HG03135 (cell line): ENCODE data around the gene TEAD4.

Experiments
- ATAC-seq: cut with Tn5 transposase; IDR thresholded peaks from one replicate; pipeline ENCODE4 v1.9.1; 2021; ENCODE audit warnings: mild to moderate bottlenecking, moderate library complexity; ENCODE audit not compliant: unreplicated experiment

Gene TEAD4

DNA sequence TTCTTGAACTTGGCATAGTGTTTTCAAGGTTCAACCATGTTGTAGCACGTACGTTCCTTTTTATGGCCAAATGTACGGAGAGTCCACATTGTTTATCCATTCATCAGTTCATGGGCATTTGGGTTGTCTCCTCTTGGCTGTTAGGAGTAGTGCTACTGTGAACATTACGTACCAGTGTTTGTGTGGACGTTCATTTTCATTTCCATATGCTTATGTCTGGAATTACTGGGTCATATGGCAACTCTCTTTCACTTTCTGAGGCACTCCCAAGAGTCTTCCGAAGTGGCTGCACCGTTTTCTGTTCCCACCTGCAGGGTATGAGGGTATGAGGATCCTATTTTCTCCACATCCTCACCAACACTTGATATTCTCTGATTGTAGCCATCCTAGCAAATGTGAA lies 68.9 kb downstream of the TEAD4 start:
- no peak for ATAC-seq

DNA sequence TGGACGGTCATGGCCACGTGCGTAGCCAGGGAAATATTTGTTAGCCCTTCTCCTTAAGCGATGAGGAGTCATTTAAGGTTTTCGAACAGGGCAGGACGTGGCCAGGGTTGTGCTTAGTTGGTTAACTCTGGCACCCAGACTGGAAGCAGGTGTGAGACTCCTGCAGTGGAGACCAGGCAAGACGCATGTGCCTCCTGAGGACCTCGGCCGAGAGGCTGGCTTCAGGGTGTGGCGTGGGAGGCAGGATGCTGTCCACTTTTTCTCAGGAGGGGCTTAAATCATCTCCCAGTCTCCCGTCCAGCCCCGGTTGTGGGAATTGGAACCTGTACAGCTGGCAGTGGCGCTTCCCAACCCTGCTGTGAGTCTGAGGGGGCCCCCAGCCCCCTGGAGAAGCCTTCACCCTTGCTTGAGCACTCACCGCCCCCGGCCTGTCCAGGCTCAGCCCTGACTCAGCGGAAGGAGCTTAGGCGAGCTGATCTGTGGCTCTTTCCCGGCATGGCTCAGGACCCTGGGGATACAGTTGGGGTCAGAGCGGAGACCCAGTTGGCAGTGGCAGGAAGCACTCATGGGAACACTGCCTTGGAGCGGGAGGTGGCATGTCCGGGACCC lies 71.7 kb downstream of the TEAD4 start:
- ATAC-seq, result no peak

DNA sequence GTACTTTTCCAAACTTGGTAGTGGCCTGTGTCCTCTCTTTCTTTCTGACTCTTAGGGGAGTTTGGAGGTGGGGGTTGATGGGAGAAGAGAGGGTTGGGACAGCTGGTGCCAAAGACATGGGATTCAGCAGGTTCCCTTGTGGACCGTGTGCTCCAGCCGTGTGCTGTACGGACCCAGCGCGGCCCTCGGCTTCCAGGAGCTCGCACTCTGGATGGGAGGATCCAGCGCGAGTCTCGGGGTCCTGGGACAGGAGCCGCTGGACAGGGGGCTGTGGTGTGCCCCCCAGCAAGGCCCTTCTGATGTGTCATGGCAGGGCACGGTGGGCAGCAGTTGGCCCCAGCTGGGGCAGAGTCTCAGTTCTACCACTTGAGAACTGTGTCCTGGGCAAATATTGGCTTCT lies 73.0 kb downstream of the TEAD4 start:
- ATAC-seq, result no peak

DNA sequence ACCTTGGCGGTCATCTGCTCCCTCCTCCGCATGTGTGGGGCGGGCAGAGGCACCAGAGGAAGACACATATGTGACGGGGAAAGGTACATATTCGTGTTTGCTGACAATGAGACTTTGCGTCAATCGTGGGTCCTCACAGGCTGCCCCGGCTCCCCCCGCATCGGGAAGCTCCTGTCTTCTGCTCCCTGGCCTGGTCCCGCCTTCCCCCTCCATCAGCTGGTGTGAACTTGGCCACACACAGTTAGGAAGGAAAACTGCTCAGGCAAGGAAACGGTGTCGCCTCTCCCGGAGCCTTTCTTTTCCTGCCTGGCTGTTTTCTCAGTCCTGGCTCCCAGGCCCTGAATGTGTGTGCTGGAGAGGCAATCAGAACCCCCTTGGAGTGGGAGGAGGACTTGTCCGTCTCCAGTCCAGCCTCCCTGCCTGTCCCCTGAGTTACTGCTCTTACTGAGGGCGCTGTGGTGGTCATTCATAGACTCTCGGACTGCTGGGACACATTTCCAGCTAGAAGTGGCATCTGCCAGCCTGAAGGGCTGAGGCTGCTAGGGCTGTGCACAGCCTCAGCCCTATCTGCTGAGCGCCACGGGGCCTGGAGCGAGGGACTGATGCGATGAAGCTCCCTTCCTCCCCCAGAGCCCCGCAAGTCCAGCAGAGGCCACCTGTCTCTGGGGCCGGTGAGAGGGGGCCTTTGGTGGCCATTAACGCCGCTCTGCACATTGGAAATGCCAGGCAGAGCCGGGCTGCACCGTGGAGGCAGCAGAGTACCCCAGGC lies 73.8 kb downstream of the TEAD4 start:
- no peak for ATAC-seq

DNA sequence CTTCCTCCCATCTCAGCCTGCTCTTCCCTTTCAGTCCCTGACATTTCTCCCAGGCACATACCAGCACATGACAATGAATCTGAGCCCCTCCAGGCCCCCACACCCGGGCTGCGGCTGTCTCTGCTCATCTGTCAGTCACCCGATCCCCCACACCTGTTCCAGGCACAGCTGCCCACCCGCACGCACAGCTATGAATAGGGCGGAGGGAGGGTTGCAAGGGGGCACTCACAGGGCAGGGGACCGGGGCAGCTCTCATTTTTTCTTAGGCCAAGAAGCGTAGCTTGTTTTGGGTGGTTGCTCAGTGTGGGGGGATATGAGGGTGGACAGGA lies 74.3 kb downstream of the TEAD4 start:
- no peak for ATAC-seq

DNA sequence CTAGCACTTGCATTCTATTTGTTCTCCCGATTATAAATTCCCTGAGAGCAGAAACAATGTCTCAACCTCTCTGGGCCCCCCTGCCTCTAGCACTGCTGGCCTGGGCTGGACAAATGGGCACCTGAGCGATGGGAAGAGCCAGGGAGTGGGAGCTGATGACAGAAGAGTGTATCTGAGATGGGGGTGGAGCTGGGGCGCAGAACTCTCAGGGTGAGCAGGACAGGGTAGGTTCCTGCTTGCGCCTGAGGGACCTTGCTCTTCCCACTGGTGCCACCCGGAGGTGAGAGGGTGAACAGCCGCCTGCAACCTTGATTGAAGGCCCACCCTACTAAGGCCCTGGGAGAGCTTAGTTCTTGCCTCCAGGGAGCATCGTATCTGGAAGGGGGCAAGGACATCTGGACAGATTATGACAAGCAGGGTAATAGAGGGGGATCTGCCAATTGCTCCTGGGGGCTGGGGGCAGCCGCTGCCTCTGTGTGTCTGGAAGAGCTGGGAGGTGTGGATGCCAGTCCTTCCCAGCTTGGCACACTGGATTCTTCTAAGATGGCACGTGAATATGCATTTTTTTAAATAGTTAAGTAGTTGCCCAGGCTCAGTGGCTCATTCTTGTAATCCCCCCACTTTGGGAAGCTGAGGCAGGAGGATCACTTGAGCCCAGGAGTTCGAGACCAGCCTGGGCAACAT lies 75.0 kb downstream of the TEAD4 start:
- ATAC-seq, result no peak

DNA sequence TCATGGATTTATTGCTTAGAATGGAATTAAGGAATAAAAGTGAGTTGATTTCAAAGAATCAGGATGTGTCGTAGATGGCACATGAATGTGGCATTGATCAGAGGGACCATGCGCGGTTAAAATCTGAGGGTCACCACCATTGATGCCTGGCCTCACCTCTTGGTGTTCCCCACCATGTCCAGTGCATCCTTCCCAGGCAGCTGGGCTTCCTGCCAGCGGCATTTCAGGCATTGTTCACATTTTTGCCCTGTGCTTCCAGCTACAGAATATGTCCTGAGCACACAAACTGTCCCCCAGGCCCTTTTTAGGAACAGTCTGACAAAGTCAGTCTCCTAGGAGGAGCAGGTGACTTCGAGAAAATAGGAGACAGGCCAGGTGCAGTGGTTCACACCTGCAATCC lies 76.0 kb downstream of the TEAD4 start:
- ATAC-seq, result no peak

DNA sequence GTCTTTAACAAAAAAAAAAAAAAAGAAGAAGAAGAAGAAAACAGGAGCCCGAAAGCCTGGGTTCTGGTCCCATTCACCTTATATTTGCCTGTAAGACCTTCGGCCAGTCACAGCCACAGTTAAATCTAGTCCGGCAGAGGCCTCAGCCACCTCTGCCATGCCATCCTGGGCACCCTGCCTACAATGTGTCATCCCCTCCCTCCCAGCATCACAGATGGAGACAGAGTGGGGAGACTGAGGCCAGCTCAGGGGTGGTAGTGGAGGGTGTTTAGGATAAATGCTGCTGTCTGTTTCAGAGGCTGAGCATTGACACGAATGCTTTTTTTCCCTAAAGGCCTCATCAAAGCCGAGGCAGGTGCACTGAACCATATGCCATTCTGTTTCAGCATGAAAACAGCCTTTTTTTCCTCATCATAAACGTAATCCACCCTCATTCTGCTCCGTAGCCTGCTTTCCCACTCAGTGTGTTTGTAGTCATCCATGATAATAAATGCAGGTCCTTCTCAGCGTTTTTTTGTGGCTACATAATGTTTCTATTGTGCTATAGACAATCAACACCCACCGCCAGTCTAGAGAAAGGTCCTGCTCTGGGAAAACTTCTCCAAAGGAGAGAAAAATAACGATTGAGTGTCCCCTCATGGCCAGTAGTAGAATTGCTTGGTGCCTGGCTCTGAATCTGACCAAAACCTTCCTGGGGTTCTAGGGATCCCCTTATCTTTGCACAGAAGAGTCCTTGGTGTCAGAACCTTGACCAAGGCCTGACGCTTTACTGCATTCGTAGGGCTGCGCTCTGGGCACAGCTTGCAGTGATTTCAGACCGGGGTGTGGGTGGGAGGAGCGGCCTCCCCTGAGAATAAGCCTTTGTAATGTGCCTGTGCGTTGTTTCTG lies 76.9 kb downstream of the TEAD4 start:
- ATAC-seq, result no peak

DNA sequence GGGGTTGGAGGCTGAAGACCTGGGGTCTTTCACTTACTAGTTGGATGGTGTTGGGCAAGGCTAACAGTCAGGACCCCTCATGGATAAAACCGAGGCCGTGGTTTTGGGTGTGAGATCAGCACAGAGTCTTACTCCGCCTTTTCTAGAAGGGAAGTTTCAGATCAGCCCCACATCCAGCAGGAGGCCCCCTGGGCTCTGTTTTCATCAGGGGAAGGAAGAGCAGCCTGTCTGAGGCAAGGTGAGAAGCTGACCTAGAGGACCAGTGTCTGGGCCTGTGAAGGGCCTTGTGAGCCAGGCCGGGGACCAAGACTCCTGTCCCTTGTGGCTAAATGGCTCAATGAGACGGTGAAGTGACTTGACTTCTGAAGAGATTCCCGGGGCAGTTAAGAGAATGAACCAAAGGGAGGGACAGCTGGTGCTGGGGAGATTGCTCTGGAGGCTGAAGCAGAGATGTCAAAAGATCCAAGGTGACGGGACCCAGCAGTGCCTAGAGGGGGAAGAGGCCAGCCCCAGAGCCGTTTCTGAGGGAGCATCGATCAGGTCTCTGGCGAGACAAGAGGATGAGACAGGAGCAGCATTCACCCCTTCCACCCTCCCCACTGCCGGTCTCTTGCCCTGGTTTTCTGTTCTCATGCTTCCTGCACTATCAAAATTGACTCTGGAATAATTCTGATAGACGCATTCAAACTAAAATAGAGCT lies 77.9 kb downstream of the TEAD4 start:
- ATAC-seq, result no peak

DNA sequence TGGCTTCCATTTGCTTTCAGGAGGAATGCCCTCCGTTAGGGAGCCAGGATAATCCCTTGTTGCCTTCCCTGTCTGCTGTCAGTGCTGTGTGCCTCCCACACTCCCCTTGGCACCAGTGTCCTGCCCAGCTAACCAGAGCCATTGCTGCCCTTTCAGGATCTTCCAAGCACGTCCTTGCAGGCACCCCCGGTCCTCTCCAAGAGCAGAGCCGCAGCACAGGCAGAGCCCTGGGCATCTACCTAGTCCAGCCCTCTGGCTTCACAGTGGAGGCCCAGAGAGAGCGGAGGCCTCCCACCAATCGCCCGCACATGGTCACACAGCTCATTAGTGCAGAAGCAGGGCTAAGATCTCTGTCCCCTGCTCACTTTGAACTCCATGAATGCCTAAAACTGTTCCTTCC lies 79.0 kb downstream of the TEAD4 start:
- no peak for ATAC-seq

DNA sequence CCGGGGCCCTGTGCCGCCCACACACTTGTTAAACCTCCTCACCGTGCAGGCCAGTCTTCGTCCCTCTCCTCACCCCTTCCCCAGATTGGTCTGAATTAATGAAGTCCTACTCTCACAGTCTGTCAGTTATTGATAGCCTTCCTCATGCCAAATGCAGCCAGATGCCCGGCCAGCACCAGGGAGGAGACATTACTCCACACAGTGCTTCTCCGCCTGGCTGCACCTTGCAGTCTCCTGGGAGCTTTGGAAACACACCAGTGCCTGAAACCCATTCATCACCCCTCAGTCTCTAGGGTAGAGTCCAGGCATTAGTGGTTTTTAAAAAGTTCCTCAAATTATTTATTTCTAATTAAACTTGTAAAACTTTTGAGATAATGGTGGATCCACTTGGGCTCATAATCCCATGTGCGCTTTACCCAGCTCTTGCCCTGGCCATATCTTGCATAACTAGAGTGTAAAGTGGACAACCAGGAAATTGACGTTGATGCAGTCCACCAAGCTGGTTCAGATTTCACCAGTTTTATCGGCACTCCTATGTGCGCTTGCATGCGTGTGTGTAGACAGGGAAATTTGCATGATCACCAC lies 79.8 kb downstream of the TEAD4 start:
- no peak for ATAC-seq

DNA sequence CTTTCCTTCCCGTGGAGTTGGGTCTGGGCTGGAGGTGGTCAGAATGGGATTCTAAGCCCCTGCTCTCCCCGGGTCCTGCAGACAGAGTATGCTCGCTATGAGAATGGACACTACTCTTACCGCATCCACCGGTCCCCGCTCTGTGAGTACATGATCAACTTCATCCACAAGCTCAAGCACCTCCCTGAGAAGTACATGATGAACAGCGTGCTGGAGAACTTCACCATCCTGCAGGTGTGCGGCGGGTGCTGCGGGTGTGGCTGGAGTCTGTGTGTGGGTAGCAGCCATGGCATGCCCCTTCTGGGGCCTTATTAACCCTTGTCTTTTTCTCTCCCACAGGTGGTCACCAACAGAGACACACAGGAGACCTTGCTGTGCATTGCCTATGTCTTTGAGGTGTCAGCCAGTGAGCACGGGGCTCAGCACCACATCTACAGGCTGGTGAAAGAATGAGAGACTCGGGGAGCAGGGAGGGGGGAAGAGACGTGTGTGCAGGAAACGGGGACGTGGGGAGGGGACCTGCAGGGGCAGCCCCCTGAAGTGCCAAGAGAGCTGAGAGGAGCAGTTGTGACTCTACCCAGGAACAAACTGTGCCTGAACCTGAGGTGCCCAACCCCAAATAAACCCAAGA lies 80.9 kb downstream of the TEAD4 start:
- no peak for ATAC-seq

DNA sequence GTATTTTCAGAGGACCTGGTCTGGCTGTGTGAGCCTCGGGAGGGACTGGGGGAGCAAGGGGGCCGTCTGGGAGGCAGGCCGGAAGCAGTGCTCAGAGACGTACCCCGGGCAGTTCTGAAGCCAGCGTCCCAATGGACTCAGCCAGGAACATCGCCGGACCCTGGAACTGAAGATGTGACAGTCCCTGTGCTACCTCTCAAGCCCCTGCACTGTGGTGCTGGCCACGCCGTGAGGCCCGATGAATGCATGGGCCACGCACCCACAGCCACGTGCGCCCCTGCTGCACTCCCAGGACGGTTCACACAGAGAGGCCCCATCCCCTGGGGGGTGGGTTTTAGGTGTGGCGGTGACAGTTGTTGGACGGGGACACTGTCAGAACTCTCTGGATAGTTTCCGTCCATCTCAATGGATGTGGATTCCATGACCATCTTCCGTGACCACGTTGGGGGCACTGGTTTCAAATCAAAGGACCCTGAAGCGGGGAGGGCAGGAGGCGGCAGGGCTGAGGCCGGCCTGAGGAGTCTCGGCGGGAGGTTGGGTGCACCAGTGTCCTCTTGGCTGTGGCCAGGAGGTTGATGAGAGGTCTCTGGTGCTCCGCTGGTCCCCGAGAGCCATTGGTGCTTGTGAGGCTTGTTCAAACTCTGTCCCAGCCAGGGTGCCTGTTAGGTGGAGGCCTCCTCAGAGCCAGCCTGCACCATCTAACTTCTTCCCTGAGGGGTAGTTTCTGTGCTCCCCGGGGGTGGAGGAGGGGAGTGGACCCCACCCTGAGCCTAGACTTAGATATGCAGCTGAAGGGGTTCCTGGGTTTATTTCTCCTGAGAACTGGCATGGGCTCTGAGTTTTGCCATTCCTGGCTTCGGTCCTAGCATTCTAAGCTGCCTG lies 81.7 kb downstream of the TEAD4 start:
- no peak for ATAC-seq

DNA sequence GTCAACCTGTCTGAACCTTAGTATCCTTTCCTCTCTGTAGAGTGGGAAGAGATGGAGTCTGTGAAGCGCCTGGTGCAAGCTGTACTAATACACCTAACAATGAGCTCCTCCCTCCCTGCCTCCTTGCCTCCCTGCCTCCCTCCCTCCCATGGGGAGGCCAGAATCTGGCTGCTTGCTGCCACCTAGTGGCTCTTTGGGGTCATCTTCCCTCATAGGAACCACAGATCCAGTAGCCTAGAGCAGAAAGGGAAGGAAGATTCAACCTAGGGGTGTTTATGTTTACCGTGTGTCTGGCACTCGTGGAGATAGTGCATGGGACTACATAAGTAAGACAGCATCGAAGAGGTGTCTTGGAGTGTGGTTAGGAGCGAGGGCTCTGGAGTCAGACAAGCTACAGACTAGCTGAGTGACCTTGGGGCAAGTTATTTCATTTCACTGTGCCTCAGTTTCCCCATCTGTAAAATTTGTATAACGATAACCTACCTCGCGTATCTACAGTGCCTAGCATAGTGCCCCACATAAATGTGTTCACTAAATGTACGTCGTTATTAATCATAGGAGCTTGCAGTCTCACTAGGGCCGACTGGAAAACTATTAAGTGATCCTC lies 82.5 kb downstream of the TEAD4 start:
- no peak for ATAC-seq

DNA sequence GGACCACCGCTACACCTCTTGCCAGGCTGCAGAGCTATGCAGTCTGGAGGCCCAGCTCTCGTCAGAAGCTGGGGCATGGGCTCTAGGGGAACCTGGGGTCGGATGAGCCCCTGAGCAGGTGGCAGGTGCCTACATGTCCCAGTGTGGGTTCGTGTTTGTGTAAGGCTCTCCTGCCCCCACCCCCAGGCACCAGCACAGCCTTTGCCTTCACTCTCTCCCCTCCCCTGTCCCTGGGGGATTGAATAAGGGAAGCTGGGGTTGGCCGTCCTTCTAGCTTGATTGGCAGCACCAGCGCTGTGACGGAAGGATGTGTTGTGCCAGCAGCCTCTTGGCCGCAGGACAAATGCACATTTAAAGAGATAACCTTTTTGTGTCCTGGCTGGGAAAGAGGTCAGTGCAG lies 83.2 kb downstream of the TEAD4 start:
- no peak for ATAC-seq

DNA sequence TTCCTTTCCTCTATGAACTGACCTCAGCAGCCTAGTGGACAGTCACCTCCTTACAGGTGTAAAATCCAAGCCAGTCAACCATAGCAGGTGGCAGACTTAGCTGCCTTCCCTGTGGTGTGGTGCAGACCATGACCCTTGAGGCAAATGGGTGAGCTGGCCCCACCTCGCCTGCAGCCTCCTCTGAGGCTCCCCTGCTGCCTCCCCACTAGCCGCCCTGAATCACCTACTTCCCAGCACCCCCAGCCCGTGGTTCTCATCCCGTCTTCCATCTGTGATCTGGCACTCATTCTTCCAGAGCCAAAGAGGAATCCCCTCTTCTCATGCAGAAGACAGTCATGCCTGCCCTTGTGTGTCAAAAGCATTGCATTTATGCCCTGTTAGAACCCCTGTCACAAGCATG lies 83.6 kb downstream of the TEAD4 start:
- ATAC-seq, result no peak

DNA sequence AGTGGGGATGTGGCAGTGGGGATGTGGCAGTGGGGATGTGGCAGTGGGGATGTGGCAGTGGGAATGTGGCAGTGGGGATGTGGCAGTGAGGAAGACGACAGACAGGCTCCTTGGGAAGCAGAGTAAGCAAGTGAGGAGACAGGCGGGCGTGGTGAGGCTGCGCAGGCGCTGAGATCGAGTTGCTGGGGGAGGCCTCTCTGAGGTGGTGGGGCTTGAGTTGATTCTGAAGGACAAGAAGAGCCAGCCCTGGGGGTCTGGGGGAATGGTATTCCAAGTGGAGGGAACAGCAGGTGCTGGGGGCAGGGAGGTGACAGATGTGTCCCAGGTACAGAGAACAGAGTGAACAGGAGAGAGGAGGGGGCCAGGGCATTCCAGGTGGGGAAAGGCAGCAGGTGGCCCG lies 84.2 kb downstream of the TEAD4 start:
- ATAC-seq, result no peak

DNA sequence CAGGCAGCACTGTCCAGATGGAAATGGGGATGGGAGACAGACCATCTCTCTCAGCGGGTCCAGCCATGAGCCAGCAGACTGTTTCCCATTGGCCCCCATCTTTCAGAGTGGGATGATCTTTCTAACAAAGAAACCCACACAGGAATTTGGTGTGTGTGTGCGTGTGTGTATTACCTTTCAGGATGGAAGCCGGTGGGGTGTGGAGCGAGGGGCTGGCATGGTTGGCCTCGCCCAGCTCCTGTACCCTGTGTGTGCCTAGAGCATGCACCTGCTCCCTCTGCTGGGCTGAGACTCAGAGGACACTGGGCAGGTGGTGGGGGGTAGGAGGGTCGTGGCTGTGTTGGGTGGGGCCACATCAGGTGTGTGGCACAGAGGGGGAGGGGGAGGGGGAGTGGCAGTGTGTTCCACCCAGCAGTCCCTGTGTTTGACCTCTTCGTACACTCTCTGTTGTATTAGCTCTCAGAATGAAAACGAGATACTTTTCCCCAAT lies 85.0 kb downstream of the TEAD4 start:
- no peak for ATAC-seq
